HepG2 (cell line): ENCODE measurements around the gene ADD2. TPM values are rescaled to one million over a fixed set of nuclear protein-coding genes. Genes with fewer than 3 reads are reported as not detected.

Experiments used
- ATAC-seq: fragments of 200-7000 bp; cut with Tn5 transposase; 3 replicates; pipeline ENCODE4 v1.9.1; 2020; ENCODE audit warnings: mild to moderate bottlenecking, moderate library complexity
- BruUV-seq: library from RNA; stranded (reverse); fragments of 400-500 nt; replicated peaks from 2 replicates; lab custom pipeline; 2021; lab: Mats Ljungman, UMichigan
- CTCF ChIA-PET: fragments of 300-600 bp; formaldehyde crosslinking; extraction: SDS; loops from one replicate; lab custom pipeline; 2021; ENCODE audit warnings: low total read pairs, inconsistent platforms, low intra/inter-chr PET ratio; lab: Yijun Ruan, JAX
- POLR2A ChIA-PET: fragments of 350-600 bp; sonication (Branson Sonifier 250); formaldehyde crosslinking; loops from one replicate; lab custom pipeline; 2020; ENCODE audit warnings: antibody characterized with exemption, inconsistent platforms; lab: Yijun Ruan, JAX
- DNase-seq: peaks from one replicate; pipeline ENCODE4 v3.0.0-alpha.2; 2015; ENCODE audit warnings: low spot score
- FAIRE-seq: peaks from 3 replicates; lab custom pipeline; 2011; peaks lifted over from hg19 to GRCh38; lab: Jason Lieb, UNC
- H2AFZ ChIP-seq: one replicate; pipeline ENCODE4 v1.6.1; 2011; ENCODE audit warnings: low read length, inconsistent platforms
- H3K27ac ChIP-seq: fragments of 300-600 bp; 3 replicates; pipeline ENCODE4 v1.8.0; 2011; ENCODE audit warnings: mixed run types, mild to moderate bottlenecking, mixed read lengths, low read length, inconsistent platforms; ENCODE audit not compliant: insufficient read depth; ENCODE audit errors: extremely low read length
- H3K27me3 ChIP-seq, 2 experiments: fragments of 200-600 bp in 1 of 2; 2 replicates in 1 of 2; 3 replicates in 1 of 2; pipeline versions ENCODE4 v1.6.0 to v1.8.0; 2011; ENCODE audit warnings: low read length in 2 of 2, mild to moderate bottlenecking in 2 of 2, moderate library complexity in 2 of 2, inconsistent platforms in 1 of 2; ENCODE audit not compliant: insufficient read depth in 2 of 2, control insufficient read depth in 1 of 2
- H3K36me3 ChIP-seq, 2 experiments: fragments of 200-600 bp in 1 of 2; replicated peaks in 1 of 2; 2 replicates in 1 of 2; 3 replicates in 1 of 2; pipeline versions ENCODE4 v1.5.1 to v1.8.0; 2011; ENCODE audit warnings: low read length in 2 of 2, inconsistent platforms in 1 of 2; ENCODE audit not compliant: insufficient read depth in 2 of 2, control insufficient read depth in 1 of 2
- H3K4me1 ChIP-seq: 2 replicates; pipeline ENCODE4 v1.5.1; 2012; ENCODE audit warnings: low read length, inconsistent platforms; ENCODE audit not compliant: insufficient read depth
- H3K4me2 ChIP-seq: 2 replicates; pipeline ENCODE4 v1.6.0; 2011; ENCODE audit warnings: low read depth, low read length, inconsistent platforms
- H3K4me3 ChIP-seq, 3 experiments: fragments of 200-600 bp in 1 of 3; sonication (generic), shearing (Covaris generic) in 1 of 3; replicated peaks in 1 of 3; 2 replicates each; pipeline ENCODE4 v1.5.1; 2011 to 2016; ENCODE audit warnings: low read length in 3 of 3, inconsistent platforms in 2 of 3, low read depth in 2 of 3, mild to moderate bottlenecking in 2 of 3, control low read depth in 1 of 3, mixed read lengths in 1 of 3; ENCODE audit not compliant: insufficient read depth in 1 of 3
- H3K79me2 ChIP-seq: one replicate; pipeline ENCODE4 v1.6.1; 2011; ENCODE audit warnings: low read length, inconsistent platforms; ENCODE audit not compliant: insufficient read depth
- H3K9ac ChIP-seq: 2 replicates; pipeline ENCODE4 v1.6.0; 2011; ENCODE audit warnings: mild to moderate bottlenecking, low read depth, low read length, inconsistent platforms; ENCODE audit not compliant: insufficient read depth
- H3K9me3 ChIP-seq: 2 replicates; pipeline ENCODE4 v1.5.1; 2012; ENCODE audit warnings: mild to moderate bottlenecking, low read length
- H4K20me1 ChIP-seq: 2 replicates; pipeline ENCODE4 v1.6.0; 2011; ENCODE audit warnings: inconsistent platforms, mild to moderate bottlenecking, low read length, moderate library complexity; ENCODE audit not compliant: insufficient read depth
- MYC ChIP-seq: sonication (generic); formaldehyde crosslinking; IDR thresholded peaks from 2 replicates; pipeline ENCODE4 v1.9.0; 2021; ENCODE audit warnings: missing genetic modification reagents, borderline replicate concordance
- NCOR1 ChIP-seq: fragments of 200-600 bp; sonication (generic); IDR thresholded peaks from 2 replicates; pipeline ENCODE4 v1.7.0; 2017; ENCODE audit warnings: antibody characterized with exemption, low read length, borderline replicate concordance
- ZNF253 ChIP-seq: sonication (generic); formaldehyde crosslinking; IDR thresholded peaks from 2 replicates; pipeline ENCODE4 v1.8.0; 2022; ENCODE audit warnings: mild to moderate bottlenecking, missing genetic modification reagents, borderline replicate concordance
- ZNF570 ChIP-seq: sonication (generic); formaldehyde crosslinking; IDR thresholded peaks from 2 replicates; pipeline ENCODE4 v1.4.0; 2020; ENCODE audit warnings: mild to moderate bottlenecking, missing genetic modification reagents, borderline replicate concordance
- ZNF607 ChIP-seq: sonication (generic); formaldehyde crosslinking; IDR thresholded peaks from 2 replicates; pipeline ENCODE4 v1.5.1; 2020; ENCODE audit warnings: missing genetic modification reagents, mild to moderate bottlenecking, borderline replicate concordance
- WGBS: methylation state at CpG from one replicate; pipeline ENCODE4 v1.1.6; 2017; ENCODE audit warnings: low lambda C conversion rate; 5-methylcytosine and 5-hydroxymethylcytosine counted together
- in situ Hi-C: cut with HindIII; loops from 2 replicates; pipeline ENCODE4 v1.10.0; 2017; ENCODE audit warnings: low pct_unique_long_range_greater_than_20kb; ENCODE audit not compliant: extremely low pct_ligation_motif_present
- intact Hi-C: fragments of 100-400 bp; cut with micrococcal nuclease; formaldehyde crosslinking; loops from one replicate; pipeline ENCODE4 v1.10.0; 2022; ENCODE audit not compliant: unreplicated experiment
- polyA plus RNA-seq, 8 experiments: library from polyadenylated mRNA; depleted of rRNA in 3 of 8; stranded (reverse) in 7 of 8; unstranded in 1 of 8; fragments of >200 nt; fragmentation: Illumina TruSeq in 4 of 8; extraction: Trizol in 4 of 8; gene quantifications; 2 replicates each; pipeline versions ENCODE4 v1.2.1 to v1.2.3, GENCODE V29; 2011 to 2016; ENCODE audit warnings: low read depth in 4 of 8, missing spikeins in 1 of 8, mixed read lengths in 1 of 8; ENCODE audit not compliant: insufficient read depth in 1 of 8
- total RNA-seq, 5 experiments: library from RNA; depleted of rRNA; stranded (reverse); fragments of >200 nt; fragmentation: Illumina TruSeq; extraction: Trizol; gene quantifications; 2 replicates each; pipeline ENCODE4 v1.2.3, GENCODE V29; 2016; ENCODE audit warnings: low read depth in 1 of 5
- TF ChIP-seq, protein P1 (sequence below): sonication (generic); formaldehyde crosslinking; IDR thresholded peaks from 2 replicates; pipeline ENCODE4 v1.4.0; 2020; ENCODE audit warnings: missing genetic modification reagents, borderline replicate concordance

Gene ADD2
- total and polyA plus RNA-seq, 2 of the 13 experiments (the other 11 are each of a cell fraction or from before 2014, with no cell fraction given), result 0.05 to 0.13 TPM

GRCh38 chr2:70663411-70663810 is 104.6 kb downstream of the ADD2 start:
- ChIA-PET POLR2A (no interaction called here), CTCF (no interaction called here)
- Histone ChIP-seq H2AFZ (no peak overlapping the region), H4K20me1 (no peaks in the 10 kb centered on the region), H3K27me3 (peaks cover 2 to 35% of the 10 kb centered on the region in 2 experiments; a peak in 2 of 5 replicates), H3K4me2 (no peak overlapping the region), H3K9ac (no peak overlapping the region), H3K79me2 (no peaks in the 10 kb centered on the region), H3K27ac (no peak overlapping the region), H3K36me3 (no peaks in the 10 kb centered on the region), H3K4me1 (no peaks in the 10 kb centered on the region), H3K9me3 (no peaks in the 10 kb centered on the region), H3K4me3 (no peak overlapping the region)
- DNase-seq, result no peak
- TF ChIP-seq NCOR1 (no peak), ZNF607 (CRISPR knock-in tag) (no peak), ZNF253 (CRISPR knock-in tag) (no peak), ZNF570 (CRISPR knock-in tag) (no peak), MYC (CRISPR knock-in tag) (no peak)
- TF ChIP-seq, protein P1, sequence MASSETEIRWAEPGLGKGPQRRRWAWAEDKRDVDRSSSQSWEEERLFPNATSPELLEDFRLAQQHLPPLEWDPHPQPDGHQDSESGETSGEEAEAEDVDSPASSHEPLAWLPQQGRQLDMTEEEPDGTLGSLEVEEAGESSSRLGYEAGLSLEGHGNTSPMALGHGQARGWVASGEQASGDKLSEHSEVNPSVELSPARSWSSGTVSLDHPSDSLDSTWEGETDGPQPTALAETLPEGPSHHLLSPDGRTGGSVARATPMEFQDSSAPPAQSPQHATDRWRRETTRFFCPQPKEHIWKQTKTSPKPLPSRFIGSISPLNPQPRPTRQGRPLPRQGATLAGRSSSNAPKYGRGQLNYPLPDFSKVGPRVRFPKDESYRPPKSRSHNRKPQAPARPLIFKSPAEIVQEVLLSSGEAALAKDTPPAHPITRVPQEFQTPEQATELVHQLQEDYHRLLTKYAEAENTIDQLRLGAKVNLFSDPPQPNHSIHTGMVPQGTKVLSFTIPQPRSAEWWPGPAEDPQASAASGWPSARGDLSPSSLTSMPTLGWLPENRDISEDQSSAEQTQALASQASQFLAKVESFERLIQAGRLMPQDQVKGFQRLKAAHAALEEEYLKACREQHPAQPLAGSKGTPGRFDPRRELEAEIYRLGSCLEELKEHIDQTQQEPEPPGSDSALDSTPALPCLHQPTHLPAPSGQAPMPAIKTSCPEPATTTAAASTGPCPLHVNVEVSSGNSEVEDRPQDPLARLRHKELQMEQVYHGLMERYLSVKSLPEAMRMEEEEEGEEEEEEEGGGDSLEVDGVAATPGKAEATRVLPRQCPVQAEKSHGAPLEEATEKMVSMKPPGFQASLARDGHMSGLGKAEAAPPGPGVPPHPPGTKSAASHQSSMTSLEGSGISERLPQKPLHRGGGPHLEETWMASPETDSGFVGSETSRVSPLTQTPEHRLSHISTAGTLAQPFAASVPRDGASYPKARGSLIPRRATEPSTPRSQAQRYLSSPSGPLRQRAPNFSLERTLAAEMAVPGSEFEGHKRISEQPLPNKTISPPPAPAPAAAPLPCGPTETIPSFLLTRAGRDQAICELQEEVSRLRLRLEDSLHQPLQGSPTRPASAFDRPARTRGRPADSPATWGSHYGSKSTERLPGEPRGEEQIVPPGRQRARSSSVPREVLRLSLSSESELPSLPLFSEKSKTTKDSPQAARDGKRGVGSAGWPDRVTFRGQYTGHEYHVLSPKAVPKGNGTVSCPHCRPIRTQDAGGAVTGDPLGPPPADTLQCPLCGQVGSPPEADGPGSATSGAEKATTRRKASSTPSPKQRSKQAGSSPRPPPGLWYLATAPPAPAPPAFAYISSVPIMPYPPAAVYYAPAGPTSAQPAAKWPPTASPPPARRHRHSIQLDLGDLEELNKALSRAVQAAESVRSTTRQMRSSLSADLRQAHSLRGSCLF (CRISPR knock-in tag), result no peak
- intact Hi-C loops, result no loop called here
- no peak for ATAC-seq
- BruUV-seq, result no TSS peak
- in situ Hi-C loops, result no loop called here
- WGBS, result 31% methylated on average over 10 of the region's 10 CpGs
- FAIRE-seq, result no peak
